RCC 7860 (cell line): Measurements from ENCODE around the gene FRMPD2.
"Not testable (repeated sequence)": the region's sequence is repeated elsewhere in the genome, so short reads cannot be mapped to it uniquely, and the experiment has no call there.

ENCODE experiments used
- DNase-seq: peaks from one replicate; pipeline ENCODE4 v3.0.0-alpha.2; 2015; ENCODE audit warnings: low spot score
- FAIRE-seq: peaks from 2 replicates; lab custom pipeline; 2012; peaks lifted over from hg19 to GRCh38; lab: Jason Lieb, UNC

FRMPD2 gene

GRCh38 chr10:48253970-48254657 lies 20.4 kb downstream of the FRMPD2 start:
- peak; percentile 98 for FAIRE-seq
- peak; percentile 94 for DNase-seq

- no peak for FAIRE-seq
- DNase-seq: no peak
These were observed 22.2 kb downstream of the FRMPD2 start for GRCh38 chr10:48252354-48252650.

- no peak for DNase-seq
- no peak for FAIRE-seq
These were observed 22.8 kb downstream of the FRMPD2 start for GRCh38 chr10:48251525-48252353.

GRCh38 chr10:48251152-48251524 lies 23.4 kb downstream of the FRMPD2 start:
- no peak for FAIRE-seq
- DNase-seq: no peak

GRCh38 chr10:48249763-48250351 lies 24.6 kb downstream of the FRMPD2 start:
- no peak for DNase-seq
- FAIRE-seq: no peak

- FAIRE-seq: no peak
- DNase-seq: no peak
These were observed 25.3 kb downstream of the FRMPD2 start for GRCh38 chr10:48249004-48249762.

GRCh38 chr10:48248462-48248861 lies 26.0 kb downstream of the FRMPD2 start:
- FAIRE-seq: no peak

GRCh38 chr10:48247680-48248079 lies 26.8 kb downstream of the FRMPD2 start:
- DNase-seq (no peak), FAIRE-seq (no peak)

More at GRCh38 chr10:48248462-48248861, 26.0 kb downstream of the FRMPD2 start:
- no peak for DNase-seq

- DNase-seq (no peak), FAIRE-seq (no peak)
These were observed 28.0 kb downstream of the FRMPD2 start for GRCh38 chr10:48246501-48246900.

- no peak for FAIRE-seq
These were observed 28.5 kb downstream of the FRMPD2 start for GRCh38 chr10:48245977-48246376.

GRCh38 chr10:48243921-48244320 lies 30.6 kb downstream of the FRMPD2 start:
- not testable (repeated sequence) for DNase-seq, FAIRE-seq

More at GRCh38 chr10:48245977-48246376, 28.5 kb downstream of the FRMPD2 start:
- DNase-seq: no peak

- FAIRE-seq: no peak
- DNase-seq: no peak
These were observed 31.0 kb downstream of the FRMPD2 start for GRCh38 chr10:48243487-48243886.

GRCh38 chr10:48242171-48242904 lies 32.2 kb downstream of the FRMPD2 start:
- FAIRE-seq: no peak
- no peak for DNase-seq

GRCh38 chr10:48241332-48241731 lies 33.2 kb downstream of the FRMPD2 start:
- DNase-seq (no peak), FAIRE-seq (no peak)

GRCh38 chr10:48240196-48240595 lies 34.3 kb downstream of the FRMPD2 start:
- no peak for DNase-seq
- no peak for FAIRE-seq

GRCh38 chr10:48239618-48240017 lies 34.9 kb downstream of the FRMPD2 start:
- DNase-seq (no peak), FAIRE-seq (no peak)

- DNase-seq: no peak
- no peak for FAIRE-seq
These were observed 35.5 kb downstream of the FRMPD2 start for GRCh38 chr10:48238826-48239520.

- DNase-seq (no peak), FAIRE-seq (no peak)
These were observed 36.9 kb downstream of the FRMPD2 start for GRCh38 chr10:48237259-48238250.

- no peak for DNase-seq
- no peak for FAIRE-seq
These were observed 38.3 kb downstream of the FRMPD2 start for GRCh38 chr10:48236199-48236621.
